ENCODE data around the gene PTK7.

- TF ChIP-seq CTCF (conservative IDR thresholded peaks at IDR 0.05; ENCODE audit: low read depth in 2 of 2) (no peak), REST (IDR thresholded peaks at IDR 0.05; ENCODE audit: unreplicated experiment) (no peak), EZH2phosphoT487 (IDR thresholded peaks at IDR 0.05; ENCODE audit: unreplicated experiment) (no peak), POLR2AphosphoS5 (IDR thresholded peaks at IDR 0.05; ENCODE audit: low read depth) (peak; percentile 52)
These were observed 584 bp downstream of the PTK7 start for GRCh38 chr6:43076464-43077332.

Measured in GM23338 (cell line).